GM19395 (cell line): ENCODE results near the gene SLC20A1.
A peak's percentile ranks its signal among the peaks of the same experiment; 100 is the strongest.
"Not testable (repeated sequence)": the region's sequence is repeated elsewhere in the genome, so short reads cannot be mapped to it uniquely, and the experiment has no call there.

Experiments
- ATAC-seq: cut with Tn5 transposase; IDR thresholded peaks from one replicate; pipeline ENCODE4 v1.9.1; 2021; ENCODE audit warnings: mild to moderate bottlenecking, moderate library complexity; ENCODE audit not compliant: unreplicated experiment

SLC20A1 gene

GRCh38 chr2:112703684-112704083 lies 57.9 kb downstream of the SLC20A1 start:
- ATAC-seq = no peak

- no peak for ATAC-seq
Observed at GRCh38 chr2:112705575-112705974, 59.8 kb downstream of the SLC20A1 start.

DNA sequence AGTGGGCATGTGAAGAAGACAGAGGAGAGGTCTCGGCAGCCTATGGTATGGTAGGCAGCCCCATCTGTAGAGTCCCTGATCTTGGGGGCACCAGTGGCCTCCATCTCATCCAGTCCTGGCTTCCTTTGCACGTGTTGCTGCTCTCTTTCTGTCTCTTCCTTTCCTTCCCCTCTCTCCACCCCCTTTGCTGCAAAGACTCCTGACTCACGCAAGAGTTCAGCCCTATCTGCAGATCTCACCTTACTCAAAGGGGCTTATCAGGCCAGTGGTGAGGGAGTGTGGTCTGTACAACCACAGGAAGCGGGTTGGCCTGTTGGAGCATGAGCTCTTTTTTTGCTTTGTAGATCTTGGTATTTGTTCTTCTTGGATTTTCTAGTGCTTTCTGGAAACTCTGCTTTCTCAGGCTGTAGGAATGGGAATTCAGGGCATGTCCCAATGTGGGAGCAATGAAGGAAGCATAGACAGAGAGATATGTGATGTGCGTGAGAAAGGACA lies 60.5 kb downstream of the SLC20A1 start:
- ATAC-seq = peak; percentile 47

- ATAC-seq = not testable (repeated sequence)
Observed at GRCh38 chr2:112706947-112707346, 61.2 kb downstream of the SLC20A1 start.

GRCh38 chr2:112708968-112709367 lies 63.2 kb downstream of the SLC20A1 start:
- ATAC-seq = no peak

GRCh38 chr2:112709703-112710102 lies 64.0 kb downstream of the SLC20A1 start:
- ATAC-seq = no peak

DNA sequence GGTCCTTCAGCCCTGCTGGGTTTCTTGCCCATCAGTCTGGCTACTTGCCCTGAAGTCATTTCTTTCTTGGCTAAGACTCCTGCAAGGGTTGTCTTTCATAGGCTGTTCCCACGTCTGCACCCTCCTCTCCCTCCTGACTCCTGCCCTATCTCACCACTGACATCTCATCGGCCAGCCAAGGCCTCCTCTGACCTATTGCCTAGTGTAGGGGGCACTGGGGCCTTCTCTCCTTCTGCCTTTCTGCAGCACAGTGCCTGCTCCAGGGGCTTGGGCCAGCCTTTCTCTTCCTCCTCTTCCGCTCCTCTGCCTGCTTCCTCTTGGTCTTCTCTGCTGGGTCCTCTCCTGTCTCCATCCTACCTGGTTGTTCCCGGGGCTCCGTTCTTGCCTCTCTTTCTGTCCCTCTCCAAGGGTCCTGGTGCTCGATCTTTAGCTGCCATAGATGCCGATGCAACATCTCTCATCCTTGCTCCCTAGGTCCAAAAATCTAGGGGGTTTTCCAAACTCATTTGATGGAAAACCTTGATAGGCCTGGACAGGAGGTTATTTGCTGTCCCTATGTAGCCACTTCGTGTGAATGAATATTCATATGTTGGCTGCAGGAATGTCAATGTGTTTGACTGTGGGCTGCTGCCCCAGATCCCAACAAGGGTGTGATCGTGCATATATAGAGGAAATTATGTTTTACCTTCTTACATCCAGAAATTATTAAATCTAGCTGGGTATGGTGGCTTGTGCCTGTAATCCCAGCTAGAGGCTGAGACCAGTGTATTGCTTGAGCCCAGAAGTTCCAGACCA lies 65.4 kb downstream of the SLC20A1 start:
- ATAC-seq = no peak

- ATAC-seq = no peak
Observed at GRCh38 chr2:112712465-112712864, 66.7 kb downstream of the SLC20A1 start.

DNA sequence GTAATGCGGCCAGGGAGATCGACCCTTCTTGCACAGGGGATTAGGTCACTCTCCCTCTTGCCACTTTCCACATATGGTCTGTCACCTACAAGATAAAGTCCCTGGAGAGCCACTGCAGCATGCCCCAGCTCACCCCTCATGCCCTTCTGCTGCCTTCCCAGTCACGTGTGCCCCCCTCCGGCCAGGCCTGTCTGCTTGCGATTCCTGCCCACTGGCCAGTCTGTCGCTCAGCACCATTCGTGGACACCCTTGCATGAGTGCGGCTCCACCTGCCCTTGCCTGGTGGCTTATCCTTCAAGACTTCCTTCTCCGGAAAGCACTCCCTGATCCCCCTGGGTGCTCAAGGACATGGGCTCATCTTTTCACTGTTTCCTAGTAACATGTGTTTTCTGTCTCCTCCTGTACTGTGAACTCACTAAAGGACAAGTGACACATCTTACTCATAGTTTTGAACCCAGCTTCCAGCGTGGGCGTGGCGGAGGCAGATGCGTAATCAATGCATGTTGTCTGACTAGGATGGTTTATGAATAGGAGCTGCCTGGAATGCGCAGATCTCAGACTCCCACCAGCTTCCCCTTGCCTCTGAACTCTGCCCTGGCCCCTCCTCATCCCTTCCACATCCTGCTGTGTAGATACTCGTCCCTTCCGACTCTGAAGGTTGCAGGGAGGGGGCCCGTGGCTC lies 67.3 kb downstream of the SLC20A1 start:
- no peak for ATAC-seq
